SK-N-SH treated with all-trans-retinoic acid at 6 μM for 48 hours (cell line): ENCODE data around the gene HASPIN.

Experiments
- ATAC-seq: fragments of 200-7000 bp; cut with Tn5 transposase; 3 replicates; pipeline ENCODE4 v1.9.1; 2020; ENCODE audit warnings: mild to moderate bottlenecking, moderate library complexity
- BACH2 ChIP-seq: fragments of 250-450 bp; sonication (Bioruptor Pico); IDR thresholded peaks from 2 replicates; pipeline ENCODE4 v1.9.0; 2021; ENCODE audit warnings: mild to moderate bottlenecking, borderline replicate concordance
- ESRRG ChIP-seq: fragments of 250-450 bp; sonication (Bioruptor Pico); IDR thresholded peaks from 2 replicates; pipeline ENCODE4 v1.6.1; 2021; ENCODE audit warnings: mild to moderate bottlenecking
- GLIS3 ChIP-seq: fragments of 250-450 bp; sonication (Bioruptor Pico); IDR thresholded peaks from 2 replicates; pipeline ENCODE4 v1.5.0; 2020; ENCODE audit warnings: mild to moderate bottlenecking, moderate library complexity
- ISL1 ChIP-seq: fragments of 250-450 bp; sonication (Bioruptor Pico); IDR thresholded peaks from 2 replicates; pipeline ENCODE4 v2.1.2; 2022; ENCODE audit warnings: mild to moderate bottlenecking, moderate library complexity
- OSR1 ChIP-seq: fragments of 250-450 bp; sonication (Bioruptor Pico); IDR thresholded peaks from 2 replicates; pipeline ENCODE4 v1.8.0; 2022; ENCODE audit warnings: moderate library complexity, mild to moderate bottlenecking, inconsistent platforms
- PATZ1 ChIP-seq: fragments of 250-450 bp; sonication (Bioruptor Pico); IDR thresholded peaks from 2 replicates; pipeline ENCODE4 v1.8.0; 2020; ENCODE audit warnings: mild to moderate bottlenecking, moderate library complexity, borderline replicate concordance
- PPARA ChIP-seq: fragments of 250-450 bp; sonication (Bioruptor Pico); IDR thresholded peaks from 2 replicates; pipeline ENCODE4 v1.5.0; 2020; ENCODE audit warnings: mild to moderate bottlenecking, borderline replicate concordance
- RARB ChIP-seq: fragments of 250-450 bp; sonication (Bioruptor Pico); IDR thresholded peaks from 2 replicates; pipeline ENCODE4 v1.8.0; 2021; ENCODE audit warnings: mild to moderate bottlenecking, moderate library complexity
- SNAI2 ChIP-seq: fragments of 250-450 bp; sonication (Bioruptor Pico); IDR thresholded peaks from 2 replicates; pipeline ENCODE4 v1.5.0; 2020; ENCODE audit warnings: mild to moderate bottlenecking, moderate library complexity
- TCF4 ChIP-seq: fragments of 250-450 bp; sonication (Bioruptor Pico); IDR thresholded peaks from 2 replicates; pipeline ENCODE4 v1.8.0; 2021; ENCODE audit warnings: mild to moderate bottlenecking, moderate library complexity, borderline replicate concordance
- TSHZ2 ChIP-seq: fragments of 250-450 bp; sonication (Bioruptor Pico); IDR thresholded peaks from 2 replicates; pipeline ENCODE4 v1.5.0; 2020; ENCODE audit warnings: mild to moderate bottlenecking, moderate library complexity
- ZC3H10 ChIP-seq: fragments of 250-450 bp; sonication (Bioruptor Pico); IDR thresholded peaks from 2 replicates; pipeline ENCODE4 v1.5.1; 2021; ENCODE audit warnings: mild to moderate bottlenecking, moderate library complexity
- ZFP3 ChIP-seq: fragments of 250-450 bp; sonication (Bioruptor Pico); IDR thresholded peaks from 2 replicates; pipeline ENCODE4 v1.5.0; 2020; ENCODE audit warnings: mild to moderate bottlenecking, moderate library complexity
- ZFP30 ChIP-seq: fragments of 450-650 bp; formaldehyde crosslinking; IDR thresholded peaks from 2 replicates; pipeline ENCODE4 v1.5.0; 2022; ENCODE audit warnings: mild to moderate bottlenecking, moderate library complexity
- ZNF565 ChIP-seq: fragments of 450-650 bp; formaldehyde crosslinking; conservative IDR thresholded peaks from 2 replicates; pipeline ENCODE4 v1.5.0; 2020; ENCODE audit warnings: low read depth, mild to moderate bottlenecking, moderate library complexity
- ZNF70 ChIP-seq: fragments of 450-650 bp; formaldehyde crosslinking; IDR thresholded peaks from 2 replicates; pipeline ENCODE4 v1.5.0; 2020; ENCODE audit warnings: mild to moderate bottlenecking, moderate library complexity
- ZNF8 ChIP-seq: fragments of 450-650 bp; formaldehyde crosslinking; IDR thresholded peaks from 2 replicates; pipeline ENCODE4 v1.5.0; 2020; ENCODE audit warnings: mild to moderate bottlenecking, moderate library complexity
- TF ChIP-seq, protein P1 (sequence below): fragments of 250-450 bp; sonication (Bioruptor Pico); IDR thresholded peaks from 2 replicates; pipeline ENCODE4 v1.8.0; 2021; ENCODE audit warnings: low read depth, mild to moderate bottlenecking, moderate library complexity, borderline replicate concordance
- TF ChIP-seq, protein P2 (sequence below): fragments of 250-450 bp; sonication (Bioruptor Pico); IDR thresholded peaks from 2 replicates; pipeline ENCODE4 v1.5.1; 2020; ENCODE audit warnings: low read depth, mild to moderate bottlenecking, moderate library complexity

Gene HASPIN

GRCh38 chr17:3719265-3719664 is 4.4 kb upstream of the HASPIN start:
- ATAC-seq, result no peak
- TF ChIP-seq ESRRG (CRISPR knock-in tag) (no peak), ZC3H10 (CRISPR knock-in tag) (no peak), ZFP3 (CRISPR knock-in tag) (no peak), BACH2 (CRISPR knock-in tag) (no peak), ZFP30 (no peak), OSR1 (CRISPR knock-in tag) (no peak), RARB (CRISPR knock-in tag) (no peak), SNAI2 (CRISPR knock-in tag) (no peak), PATZ1 (CRISPR knock-in tag) (no peak), ZNF8 (no peak), TSHZ2 (CRISPR knock-in tag) (no peak), ISL1 (CRISPR knock-in tag) (no peak), GLIS3 (no peak), ZNF565 (CRISPR knock-in tag) (no peak), TCF4 (CRISPR knock-in tag) (no peak)
- TF ChIP-seq, protein P1, sequence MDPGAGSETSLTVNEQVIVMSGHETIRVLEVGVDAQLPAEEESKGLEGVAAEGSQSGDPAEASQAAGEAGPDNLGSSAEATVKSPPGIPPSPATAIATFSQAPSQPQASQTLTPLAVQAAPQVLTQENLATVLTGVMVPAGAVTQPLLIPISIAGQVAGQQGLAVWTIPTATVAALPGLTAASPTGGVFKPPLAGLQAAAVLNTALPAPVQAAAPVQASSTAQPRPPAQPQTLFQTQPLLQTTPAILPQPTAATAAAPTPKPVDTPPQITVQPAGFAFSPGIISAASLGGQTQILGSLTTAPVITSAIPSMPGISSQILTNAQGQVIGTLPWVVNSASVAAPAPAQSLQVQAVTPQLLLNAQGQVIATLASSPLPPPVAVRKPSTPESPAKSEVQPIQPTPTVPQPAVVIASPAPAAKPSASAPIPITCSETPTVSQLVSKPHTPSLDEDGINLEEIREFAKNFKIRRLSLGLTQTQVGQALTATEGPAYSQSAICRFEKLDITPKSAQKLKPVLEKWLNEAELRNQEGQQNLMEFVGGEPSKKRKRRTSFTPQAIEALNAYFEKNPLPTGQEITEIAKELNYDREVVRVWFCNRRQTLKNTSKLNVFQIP, result no peak

DNA sequence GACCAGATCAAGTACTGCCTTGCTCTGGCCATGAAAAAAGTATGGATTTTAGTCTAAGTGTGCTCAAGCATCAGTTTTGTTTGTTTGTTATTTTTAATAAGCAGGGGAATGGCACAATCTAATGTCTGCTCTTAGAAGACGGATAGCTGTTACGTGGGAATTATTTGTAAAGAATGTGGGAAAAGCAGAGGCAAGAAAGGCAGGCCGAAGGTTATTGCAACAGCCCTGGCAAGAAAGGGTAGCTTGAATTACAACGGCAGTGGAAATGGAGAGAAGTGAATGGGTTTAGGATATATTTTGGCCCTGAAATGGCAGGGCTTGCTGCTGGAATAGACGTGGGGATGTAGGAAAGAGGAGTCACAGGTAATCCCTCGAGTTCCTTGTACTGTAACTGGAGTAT is 987 bp upstream of the HASPIN start:
- no peak for ATAC-seq
- TF ChIP-seq ZFP30 (no peak), ZNF8 (no peak), TSHZ2 (CRISPR knock-in tag) (no peak)

- ATAC-seq, result peak; percentile 26; the same call in 2 of the 3 replicates
- TF ChIP-seq PPARA (CRISPR knock-in tag) (no peak), GLIS3 (no peak), ZNF70 (CRISPR knock-in tag) (no peak), TCF4 (CRISPR knock-in tag) (no peak), TSHZ2 (CRISPR knock-in tag) (no peak), BACH2 (CRISPR knock-in tag) (no peak), ZC3H10 (CRISPR knock-in tag) (no peak)
- TF ChIP-seq, protein P2, sequence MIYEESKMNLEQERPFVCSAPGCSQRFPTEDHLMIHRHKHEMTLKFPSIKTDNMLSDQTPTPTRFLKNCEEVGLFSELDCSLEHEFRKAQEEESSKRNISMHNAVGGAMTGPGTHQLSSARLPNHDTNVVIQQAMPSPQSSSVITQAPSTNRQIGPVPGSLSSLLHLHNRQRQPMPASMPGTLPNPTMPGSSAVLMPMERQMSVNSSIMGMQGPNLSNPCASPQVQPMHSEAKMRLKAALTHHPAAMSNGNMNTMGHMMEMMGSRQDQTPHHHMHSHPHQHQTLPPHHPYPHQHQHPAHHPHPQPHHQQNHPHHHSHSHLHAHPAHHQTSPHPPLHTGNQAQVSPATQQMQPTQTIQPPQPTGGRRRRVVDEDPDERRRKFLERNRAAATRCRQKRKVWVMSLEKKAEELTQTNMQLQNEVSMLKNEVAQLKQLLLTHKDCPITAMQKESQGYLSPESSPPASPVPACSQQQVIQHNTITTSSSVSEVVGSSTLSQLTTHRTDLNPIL (CRISPR knock-in tag), result no peak
- TF ChIP-seq, all 23 proteins: peak for 0
Measured at GRCh38 chr17:3723188-3723555, 531 bp upstream of the HASPIN start.
